Stimulated activated CD4-positive, alpha-beta T cell treated with anti-CD3 and anti-CD28 coated beads, Interleukin-15, amount 100 ng/mL, for 1 hour (primary cell): ENCODE measurements around the gene PRPF19.

Experiments used
- DNase-seq, 2 donors: peaks; one replicate each; pipeline ENCODE4 v3.0.0-alpha.2; 2020; ENCODE audit warnings: low read depth in 1 of 2, low spot score in 1 of 2

PRPF19 gene

DNA sequence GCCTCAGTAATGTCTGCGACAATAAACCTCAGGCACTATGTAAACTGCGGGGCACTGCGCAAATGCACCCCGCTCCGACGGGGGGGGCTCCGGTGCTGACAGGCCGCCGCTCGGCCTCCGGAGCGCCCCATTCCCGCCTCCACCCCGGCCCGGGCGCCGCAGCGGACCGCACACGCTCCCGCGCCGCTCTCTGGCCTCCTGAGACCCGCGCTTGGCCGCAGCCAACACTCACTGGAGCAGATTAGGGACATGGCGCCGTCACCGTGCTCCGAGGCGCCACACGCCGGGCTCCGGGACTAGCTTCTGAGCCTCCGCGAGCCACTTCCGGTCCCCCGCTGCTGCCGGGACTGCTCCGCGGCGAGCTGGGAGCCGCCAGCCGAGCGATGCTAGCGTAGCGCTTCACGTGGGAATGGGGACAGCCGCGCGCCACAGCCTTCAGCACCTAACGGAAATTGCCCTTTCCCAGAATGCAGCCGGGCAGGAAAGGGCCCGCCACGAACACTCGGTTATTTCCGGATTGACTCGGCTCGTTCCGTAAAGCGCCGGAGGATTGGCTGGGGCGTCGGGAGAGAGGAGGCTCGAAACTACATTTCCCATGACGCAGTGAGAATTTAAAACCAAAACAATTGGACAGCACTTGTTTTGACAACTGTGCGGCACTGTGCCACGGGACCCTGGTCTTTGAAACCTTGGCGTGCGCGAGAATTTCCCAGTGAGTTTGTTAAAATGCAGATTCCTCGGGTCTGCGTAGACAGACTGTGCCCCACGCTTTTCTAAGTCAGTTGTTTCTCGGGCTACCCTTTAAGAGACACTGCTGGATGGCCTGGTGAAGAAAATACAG is at the start of gene PRPF19:
Gene PRPF19, minus strand, starts transcription at position 454 of the 841 bp plus-strand sequence. Its CDS starts 203 bp downstream, at position 251.
- peak; percentile 97 for DNase-seq

DNA sequence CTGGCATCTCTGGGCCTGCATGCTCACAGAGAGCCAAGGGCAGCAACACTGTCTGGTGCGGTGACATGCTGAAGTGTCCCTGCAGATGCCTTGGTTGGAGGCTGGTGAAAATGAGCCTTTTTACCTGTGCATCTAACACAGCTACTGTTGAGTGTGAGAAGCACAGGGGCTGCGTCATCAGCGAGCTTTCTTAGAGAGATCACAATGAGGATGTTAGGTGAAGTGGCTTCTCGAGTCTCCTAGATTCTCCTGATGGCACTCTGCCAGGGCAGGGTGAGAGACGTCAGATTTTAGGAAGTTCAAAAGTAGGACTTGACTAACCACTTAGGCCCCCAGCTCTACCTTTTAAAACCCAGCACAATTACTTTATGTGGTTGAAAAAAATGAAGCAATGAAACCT is 49.2 kb upstream of the PRPF19 start:
- no peak for DNase-seq

- no peak for DNase-seq
These were observed 48.0 kb upstream of the PRPF19 start for GRCh38 chr11:60954421-60954820.

DNA sequence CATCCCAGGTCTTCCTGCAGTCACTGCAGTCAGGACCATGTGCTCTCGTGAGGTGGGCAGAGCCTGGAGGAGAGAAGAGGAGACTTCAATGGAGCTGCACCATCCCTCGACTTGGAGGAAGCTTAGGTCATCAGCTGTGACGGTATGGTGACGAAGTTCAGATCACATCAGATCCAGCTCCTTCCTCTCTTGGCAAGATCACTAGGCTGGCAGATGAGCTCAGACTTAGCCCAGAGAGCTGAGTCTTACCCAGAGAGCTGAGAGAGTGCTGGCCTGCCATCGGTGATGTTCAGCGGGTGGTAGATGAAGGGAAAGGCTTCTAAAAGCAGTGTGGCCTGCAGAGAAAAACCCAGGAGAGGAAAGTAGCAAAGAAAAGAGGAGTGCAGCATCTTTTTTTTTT is 47.4 kb upstream of the PRPF19 start:
- DNase-seq: no peak

DNA sequence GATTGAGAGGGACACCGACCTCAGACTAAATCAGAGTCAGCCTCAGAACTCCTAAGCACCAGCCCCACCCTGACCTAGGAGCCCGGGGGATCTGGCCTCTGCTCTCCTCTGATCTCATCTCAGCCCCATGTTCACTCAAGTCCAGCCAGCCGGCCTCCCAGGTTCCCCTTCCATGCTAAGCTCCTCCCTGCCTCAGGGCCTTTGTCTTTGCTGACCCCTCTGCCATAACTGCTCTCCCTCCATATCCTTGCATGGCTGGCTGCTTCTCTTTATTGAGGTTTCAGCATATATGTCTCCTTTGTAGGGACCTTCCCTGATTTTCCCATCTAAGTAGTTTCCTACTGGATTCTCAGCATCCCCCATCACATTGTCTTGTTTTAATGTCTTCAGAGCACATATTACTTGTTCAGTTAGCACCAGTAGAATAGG is 46.4 kb upstream of the PRPF19 start:
- no peak for DNase-seq

DNA sequence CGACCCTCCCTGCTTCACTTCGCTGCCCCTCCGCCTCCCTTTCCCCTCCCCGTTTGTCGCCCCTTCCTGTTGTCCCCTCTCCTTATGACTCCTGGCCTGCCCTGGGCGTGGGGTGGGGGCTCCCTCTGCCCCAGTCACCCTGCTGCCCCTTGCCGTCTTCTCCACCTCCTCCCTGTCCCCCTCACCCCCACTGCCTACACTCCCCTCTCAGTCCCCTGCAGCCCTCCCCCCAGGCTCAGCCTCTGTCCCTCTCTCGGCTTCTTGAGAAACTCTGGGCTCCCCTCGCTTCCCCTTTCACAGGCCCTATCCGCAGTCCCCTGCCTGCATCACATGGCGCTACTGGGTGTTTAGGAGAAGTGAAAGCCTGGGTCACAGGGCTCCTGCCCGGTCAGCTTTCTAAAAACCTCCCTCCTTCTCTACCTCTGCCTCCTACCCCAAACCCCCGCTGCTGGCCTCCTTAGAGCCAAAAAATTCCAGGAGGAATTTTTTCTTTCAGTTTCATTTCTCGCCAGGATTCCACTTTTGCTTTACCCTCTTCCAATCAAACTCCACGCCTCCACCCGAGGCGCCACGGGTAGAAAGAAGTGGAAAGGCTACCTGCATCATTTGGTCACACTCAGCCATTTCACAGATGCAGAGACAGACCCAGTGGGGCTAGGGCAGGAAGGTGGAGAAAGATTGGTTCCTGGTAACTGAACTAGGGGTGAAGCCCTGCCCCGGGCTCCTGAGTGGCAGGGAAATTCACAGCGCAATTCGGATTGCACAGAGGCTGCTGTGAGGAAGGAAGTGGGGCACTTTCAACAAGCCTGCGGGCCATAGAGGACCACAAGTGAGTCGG is 45.7 kb upstream of the PRPF19 start, which contains the start of gene SLC15A3:
Gene SLC15A3, minus strand, starts transcription at position 273 of the 838 bp plus-strand sequence. CDS start 625 bp downstream, outside the sequence.
- peak in 1 of 2 donors; percentile 8 for DNase-seq

DNA sequence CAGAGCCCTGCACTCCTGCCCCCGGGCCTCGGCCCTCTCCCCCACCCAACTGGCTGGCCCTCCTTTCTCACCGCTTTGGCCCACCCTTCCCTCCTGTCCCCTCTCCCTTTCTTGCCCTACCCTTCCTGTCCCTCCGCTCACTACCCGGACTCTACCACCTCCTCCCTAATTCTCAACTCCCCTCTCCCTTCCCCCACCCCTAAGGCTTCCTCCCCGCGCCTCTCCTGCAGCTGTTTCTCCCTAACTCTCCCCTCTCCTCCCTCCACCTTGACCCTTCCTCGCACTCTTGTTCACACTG is 45.2 kb upstream of the PRPF19 start:
- DNase-seq: no peak

DNA sequence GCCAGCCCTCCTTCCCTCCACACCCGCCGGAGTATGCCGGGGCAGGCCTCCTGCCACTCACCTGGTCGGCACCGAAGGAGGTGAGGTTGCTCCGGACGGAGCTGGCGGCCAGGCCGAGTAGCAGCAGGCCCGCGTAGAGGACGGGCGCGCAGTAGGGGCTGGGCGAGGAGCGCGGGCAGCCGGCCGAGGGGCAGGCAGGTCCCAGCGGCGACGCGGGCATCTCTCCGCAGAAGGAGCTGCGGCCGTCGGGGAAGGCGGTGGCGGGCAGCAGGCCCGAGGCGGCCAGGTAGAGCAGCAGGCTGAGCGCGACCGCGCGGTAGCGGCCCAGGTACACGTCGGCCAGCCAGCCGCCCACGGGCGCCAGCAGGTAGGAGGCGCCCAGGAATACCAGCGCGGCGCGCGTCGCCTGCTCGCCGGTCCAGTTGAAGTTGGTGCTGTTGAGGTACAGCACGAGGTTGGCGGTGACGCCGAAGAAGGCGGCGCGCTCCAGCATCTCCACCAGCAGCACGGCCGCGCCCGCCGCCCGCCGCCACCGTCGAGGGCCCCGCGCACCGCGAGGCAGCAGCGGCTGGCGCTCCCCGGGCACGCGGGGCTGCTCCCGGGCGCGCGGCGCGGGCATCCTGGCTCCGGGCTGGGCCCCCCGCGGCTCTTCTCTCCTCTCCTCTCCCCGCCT is 44.7 kb upstream of the PRPF19 start:
- peak in 1 of 2 donors; percentile 13 for DNase-seq

DNA sequence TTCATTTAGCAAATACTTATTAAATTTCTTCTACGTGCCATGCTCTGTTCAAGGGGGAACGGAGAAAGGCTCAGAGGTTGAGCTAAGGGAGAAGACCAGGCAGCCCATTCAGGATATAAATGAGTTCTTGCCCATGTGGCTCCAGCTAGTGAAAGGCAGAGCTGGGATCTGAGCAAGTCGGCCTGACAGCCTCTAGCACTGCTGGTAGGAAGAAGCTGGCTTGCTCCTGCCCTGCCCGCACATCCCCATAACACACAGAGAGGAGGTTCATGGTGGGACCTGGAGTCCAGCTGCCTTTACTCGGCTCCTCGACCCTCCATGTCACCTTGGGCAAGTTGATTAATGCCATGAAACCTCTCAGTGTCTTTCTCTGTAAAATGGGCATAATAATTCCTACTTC is 43.6 kb upstream of the PRPF19 start:
- no peak for DNase-seq

- DNase-seq: no peak
These were observed 41.9 kb upstream of the PRPF19 start for GRCh38 chr11:60948250-60948649.

- no peak for DNase-seq
These were observed 41.3 kb upstream of the PRPF19 start for GRCh38 chr11:60947700-60948099.

- DNase-seq: no peak
These were observed 40.3 kb upstream of the PRPF19 start for GRCh38 chr11:60946601-60947264.

DNA sequence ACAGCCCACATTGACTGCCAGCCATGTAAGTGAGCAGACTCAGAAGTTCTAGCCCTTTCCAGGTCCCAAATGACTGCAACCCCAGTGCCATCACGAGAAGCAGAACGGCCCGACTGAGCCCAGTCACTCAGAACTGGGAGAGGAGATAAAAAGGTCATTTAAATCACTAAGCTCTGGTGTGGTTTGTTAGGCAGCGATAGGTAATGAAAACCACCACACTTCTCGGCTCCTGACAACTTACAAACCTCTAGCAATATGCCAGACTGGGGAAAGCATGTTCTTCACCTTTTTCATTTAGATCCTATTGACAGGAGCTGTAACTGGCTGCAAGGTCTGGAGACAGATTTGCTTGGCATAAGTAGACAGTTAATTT is 38.9 kb upstream of the PRPF19 start:
- DNase-seq: no peak

- DNase-seq: no peak
These were observed 38.3 kb upstream of the PRPF19 start for GRCh38 chr11:60944490-60945294.

DNA sequence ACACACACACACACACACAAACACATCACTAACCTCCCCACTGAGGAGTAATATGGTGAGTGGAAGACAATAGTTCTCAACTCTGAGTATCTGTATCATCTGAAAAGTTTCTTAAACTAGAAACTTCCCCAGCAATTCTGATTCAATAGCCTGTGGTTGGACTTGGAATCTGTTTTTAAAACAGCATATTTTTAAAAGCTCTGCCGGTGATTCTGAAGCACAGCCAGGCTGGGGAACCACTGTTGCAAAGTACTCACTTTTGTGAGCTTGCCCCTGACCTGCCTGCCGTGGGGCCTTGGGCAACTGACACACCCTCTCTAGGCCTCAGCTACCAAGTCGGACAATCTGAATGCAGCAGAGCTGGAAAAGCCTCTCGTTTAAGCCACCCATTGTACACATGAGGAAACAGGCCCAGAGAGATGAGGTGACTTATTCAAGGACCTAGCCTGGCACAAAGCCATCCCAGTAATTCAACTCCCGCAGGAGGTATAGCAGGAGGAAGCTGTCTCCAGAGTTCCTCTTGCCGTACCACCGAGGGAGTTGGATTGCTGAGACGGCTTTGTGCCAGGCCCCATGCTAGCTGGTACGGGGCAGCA is 36.7 kb upstream of the PRPF19 start:
- no peak for DNase-seq

DNA sequence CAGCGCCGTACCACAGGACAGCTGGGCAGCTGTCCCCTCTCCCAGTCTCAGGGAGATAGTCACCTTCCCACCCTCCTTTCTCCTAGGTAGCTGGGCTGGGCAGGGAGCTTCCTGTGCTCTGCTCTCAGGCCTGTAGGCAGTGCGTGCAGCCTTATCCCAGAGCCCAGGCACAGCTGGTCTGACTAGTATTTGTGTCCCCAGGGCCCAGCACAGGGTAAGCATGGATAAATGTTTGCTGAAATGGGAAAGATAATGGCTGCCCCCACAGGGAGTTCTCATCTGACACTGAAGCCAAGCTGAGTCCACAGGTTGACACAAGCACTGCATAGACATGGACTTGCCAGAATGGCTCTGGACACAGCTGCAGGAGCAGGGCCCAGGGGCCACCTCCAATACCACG is 35.8 kb upstream of the PRPF19 start:
- DNase-seq: no peak

- DNase-seq: no peak
These were observed 35.2 kb upstream of the PRPF19 start for GRCh38 chr11:60941371-60942119.

GRCh38 chr11:60939855-60940254 is 33.5 kb upstream of the PRPF19 start:
- DNase-seq: no peak

DNA sequence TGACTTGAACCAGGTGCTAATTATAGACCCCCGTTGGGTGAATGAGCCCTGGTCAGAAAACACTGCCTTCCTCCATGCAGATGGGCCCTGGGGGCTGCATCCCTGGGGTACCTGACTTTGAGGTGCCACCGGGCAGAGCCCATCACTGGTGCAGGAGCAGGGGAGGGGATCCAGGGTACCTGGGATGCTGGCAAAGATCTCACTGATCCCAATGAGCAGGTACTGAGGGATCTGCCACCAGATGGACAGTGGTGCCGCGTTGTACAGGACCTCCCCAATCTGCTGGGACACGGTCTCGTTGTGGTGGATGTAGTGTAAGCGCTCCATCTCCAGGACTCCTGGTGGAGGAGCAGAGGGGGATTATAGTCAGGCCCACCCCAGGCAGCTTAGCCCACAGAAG is 32.9 kb upstream of the PRPF19 start:
- DNase-seq: no peak
